ENCODE results near the gene SNRNP27.

SNRNP27 gene

DNA sequence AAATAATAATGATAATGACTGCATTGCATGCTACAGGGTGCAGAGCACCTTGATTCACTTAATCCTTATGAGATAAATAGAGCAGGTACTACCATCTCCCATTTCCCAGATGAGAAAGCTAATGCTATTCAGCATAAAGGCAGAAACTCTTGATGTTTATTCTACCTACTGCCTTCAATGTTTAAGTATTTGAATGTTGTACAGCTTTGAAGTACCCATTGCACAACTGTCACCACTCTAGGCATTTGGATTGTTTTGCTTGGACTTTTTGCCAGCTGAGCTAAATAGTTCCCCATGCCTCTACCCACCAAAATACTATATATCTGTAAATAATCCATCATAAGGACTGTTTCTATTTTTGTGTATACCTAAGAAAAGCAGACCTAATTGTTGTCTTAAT, 13.5 kb downstream of the SNRNP27 start:
- no peak overlapping the region for H3K27ac ChIP-seq
- TF ChIP-seq, protein P1, sequence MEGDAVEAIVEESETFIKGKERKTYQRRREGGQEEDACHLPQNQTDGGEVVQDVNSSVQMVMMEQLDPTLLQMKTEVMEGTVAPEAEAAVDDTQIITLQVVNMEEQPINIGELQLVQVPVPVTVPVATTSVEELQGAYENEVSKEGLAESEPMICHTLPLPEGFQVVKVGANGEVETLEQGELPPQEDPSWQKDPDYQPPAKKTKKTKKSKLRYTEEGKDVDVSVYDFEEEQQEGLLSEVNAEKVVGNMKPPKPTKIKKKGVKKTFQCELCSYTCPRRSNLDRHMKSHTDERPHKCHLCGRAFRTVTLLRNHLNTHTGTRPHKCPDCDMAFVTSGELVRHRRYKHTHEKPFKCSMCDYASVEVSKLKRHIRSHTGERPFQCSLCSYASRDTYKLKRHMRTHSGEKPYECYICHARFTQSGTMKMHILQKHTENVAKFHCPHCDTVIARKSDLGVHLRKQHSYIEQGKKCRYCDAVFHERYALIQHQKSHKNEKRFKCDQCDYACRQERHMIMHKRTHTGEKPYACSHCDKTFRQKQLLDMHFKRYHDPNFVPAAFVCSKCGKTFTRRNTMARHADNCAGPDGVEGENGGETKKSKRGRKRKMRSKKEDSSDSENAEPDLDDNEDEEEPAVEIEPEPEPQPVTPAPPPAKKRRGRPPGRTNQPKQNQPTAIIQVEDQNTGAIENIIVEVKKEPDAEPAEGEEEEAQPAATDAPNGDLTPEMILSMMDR (conservative IDR thresholded peaks at IDR 0.05), result no peak
- no peak for TF ChIP-seq ZFX (IDR thresholded peaks at IDR 0.05)

DNA sequence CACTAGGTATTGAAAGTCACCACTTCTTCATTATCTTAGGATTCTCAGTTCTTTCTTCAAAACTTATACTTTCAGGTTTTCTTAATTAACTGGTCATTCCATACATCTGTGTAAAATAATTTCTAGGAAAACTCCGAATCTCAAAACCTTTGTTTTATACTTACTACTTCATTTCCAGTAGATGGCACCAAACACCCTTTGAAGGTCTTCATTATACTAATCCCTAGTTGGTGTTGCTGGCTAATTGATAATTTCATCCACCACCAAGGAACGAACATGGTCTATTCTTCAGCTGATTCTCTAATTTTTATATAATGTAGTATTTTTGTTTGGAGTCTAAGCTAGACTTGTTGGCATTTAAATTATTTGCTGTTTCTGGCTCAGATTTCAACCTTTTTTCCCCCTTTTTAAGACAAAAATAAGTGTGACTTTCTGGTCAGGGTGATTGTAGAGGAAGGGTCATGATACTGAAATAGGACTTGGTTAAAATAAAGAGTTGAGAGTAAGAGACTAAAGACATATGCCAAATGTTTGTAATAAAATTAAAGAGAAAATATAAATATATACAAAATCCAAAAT, 18.3 kb downstream of the SNRNP27 start:
- no peak overlapping the region for H3K27ac ChIP-seq
- TF ChIP-seq, protein P1 (conservative IDR thresholded peaks at IDR 0.05), result peak; percentile 59
- TF ChIP-seq ZFX (IDR thresholded peaks at IDR 0.05), result no peak

DNA sequence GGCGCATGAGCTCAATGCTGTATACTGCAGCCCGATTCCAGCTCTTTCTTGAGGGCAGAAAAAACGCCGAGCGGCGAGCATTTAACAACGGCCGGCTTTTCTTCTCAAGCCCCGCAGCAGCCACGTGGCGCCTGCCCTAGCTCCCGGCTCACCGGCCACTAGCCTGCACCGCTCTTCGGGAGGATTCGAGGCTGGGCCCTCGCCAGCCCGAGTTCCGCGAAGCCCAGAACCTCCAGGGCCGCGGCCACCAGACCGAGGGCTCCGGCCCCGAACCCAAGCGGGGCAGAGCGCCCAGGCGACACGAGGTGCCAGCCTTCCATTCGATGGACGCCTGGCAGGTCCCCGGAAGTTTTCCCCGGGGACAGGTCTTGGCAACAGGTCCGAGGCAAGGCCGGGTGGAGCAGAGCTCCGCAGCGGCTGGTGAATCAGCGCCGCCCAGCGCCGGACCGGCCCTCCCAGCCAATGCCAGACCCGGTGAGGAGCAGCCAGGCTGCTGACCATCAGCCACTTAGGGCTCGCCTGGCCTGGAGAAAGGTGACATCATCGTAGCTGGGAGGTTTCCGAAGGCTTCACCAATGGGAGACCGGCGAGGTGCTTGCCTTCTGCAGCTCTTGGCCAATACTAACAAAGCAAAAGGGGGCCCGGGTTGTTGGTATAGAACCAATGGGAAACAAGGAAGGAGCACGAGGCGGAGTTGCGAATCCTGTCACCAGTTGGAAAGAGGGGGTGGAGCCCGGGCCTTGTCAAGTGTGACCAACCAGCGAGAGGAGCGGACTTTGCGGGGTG, 20.6 kb downstream of the SNRNP27 start:
- H3K27ac ChIP-seq, result peak overlapping the region; percentile 87
- no peak for TF ChIP-seq ZFX (IDR thresholded peaks at IDR 0.05)
- TF ChIP-seq, protein P1 (conservative IDR thresholded peaks at IDR 0.05), result peak; percentile 26

DNA sequence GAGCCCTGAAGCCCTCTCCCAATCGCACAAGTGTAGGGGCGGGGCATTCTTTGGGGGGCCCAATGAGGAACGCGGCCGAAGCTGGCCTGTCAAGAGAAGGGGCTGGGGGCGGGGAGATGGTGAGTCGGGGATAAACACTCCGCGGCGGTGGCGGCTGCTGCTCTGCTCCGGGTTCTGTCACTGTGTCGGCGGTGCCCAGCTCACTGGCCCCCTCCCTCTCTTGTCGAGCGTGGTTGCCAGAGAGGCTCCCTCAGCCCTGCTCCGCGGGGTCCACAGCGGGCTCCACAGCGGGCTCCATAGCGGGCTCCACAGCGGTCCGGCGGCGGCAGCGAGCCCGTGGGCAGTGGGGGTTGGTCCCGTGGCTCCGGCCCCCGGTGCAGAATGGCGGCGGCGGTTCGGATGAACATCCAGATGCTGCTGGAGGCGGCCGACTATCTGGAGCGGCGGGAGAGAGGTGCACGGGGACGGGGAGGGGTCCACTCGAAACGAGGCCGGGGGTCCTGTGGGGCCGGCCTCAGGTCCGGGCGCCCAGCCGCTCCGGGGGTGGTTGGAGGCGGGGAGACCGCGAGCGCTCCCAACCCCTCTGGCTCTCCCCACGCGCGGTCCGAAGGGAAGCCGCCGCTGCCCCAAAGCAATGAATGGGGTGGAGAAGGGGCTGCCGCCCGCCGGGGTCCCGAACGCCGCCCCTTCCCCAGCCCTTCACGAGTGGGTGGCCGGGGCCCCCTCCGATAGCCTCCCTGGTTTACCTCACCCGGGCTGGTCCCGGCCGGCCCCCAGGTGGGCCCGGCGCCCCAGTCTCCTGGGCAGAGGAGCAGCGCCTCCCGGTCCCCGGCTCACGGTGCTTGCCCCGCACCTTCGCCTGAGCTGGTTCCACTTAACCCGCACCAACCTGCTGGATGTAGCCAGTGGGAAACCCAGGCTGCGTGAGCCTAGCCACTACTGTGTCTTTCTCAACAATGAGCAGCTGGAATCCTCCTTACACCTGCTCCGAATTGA, 21.5 kb downstream of the SNRNP27 start, which contains the start of gene MXD1:
Gene MXD1 (plus strand): TSS at position 160 of the 996 bp plus-strand sequence. CDS start 222 bp downstream, at position 382.
- TF ChIP-seq ZFX (IDR thresholded peaks at IDR 0.05), result no peak
- TF ChIP-seq, protein P1 (conservative IDR thresholded peaks at IDR 0.05), result no peak
- peak within 1 kb of the TSS; percentile 87 for H3K27ac ChIP-seq

DNA sequence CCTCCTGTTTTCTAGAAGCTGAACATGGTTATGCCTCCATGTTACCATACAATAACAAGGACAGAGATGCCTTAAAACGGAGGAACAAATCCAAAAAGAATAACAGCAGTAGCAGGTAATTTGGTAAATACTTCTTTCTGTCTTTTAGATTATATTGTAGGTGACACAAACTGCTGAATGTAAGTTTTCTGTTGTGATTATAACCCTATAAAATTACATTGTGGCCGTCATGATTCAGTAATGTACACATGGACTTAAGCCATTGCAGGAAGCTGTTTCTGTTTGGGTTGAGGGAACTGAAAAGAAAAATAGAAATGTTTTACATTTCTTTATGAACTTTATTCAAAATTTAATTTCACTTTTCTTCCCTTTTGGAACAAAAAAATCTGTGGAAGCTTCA, 22.4 kb downstream of the SNRNP27 start:
- no peak overlapping the region for H3K27ac ChIP-seq
- TF ChIP-seq, protein P1 (conservative IDR thresholded peaks at IDR 0.05), result no peak
- no peak for TF ChIP-seq ZFX (IDR thresholded peaks at IDR 0.05)

DNA sequence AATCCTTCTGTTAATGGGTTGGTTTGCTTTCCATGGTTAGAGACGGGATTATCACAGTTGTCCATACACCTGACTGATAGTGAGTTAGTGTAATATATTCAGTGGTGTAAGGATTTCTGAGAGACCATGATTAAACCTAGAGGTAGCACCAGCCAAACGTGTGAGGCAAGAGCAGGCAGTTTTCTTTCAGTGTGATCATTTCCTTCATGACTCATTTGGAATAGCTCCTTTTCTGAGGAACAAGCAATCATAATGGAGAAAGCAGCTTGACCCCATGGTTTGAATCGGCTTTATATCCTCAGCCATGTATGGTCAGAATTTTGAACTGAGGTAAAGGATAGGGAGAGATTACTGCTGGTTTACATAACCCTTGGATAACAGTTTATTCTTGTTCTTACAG, 24.1 kb downstream of the SNRNP27 start:
- no peak overlapping the region for H3K27ac ChIP-seq

More for the DNA sequence above, 24.1 kb downstream of the SNRNP27 start:
- TF ChIP-seq ZFX (IDR thresholded peaks at IDR 0.05), result no peak
- TF ChIP-seq, protein P1 (conservative IDR thresholded peaks at IDR 0.05), result no peak

Measured in C4-2B (cell line).